Stimulated activated CD4-positive, alpha-beta T cell treated with anti-CD3 and anti-CD28 coated beads, Interleukin-4, amount 100 ng/mL, for 1 hour (primary cell): Measurements from ENCODE around the gene ABL1.
A peak's percentile ranks its signal among the peaks of the same experiment; 100 is the strongest.
"Not testable (repeated sequence)": the region's sequence is repeated elsewhere in the genome, so short reads cannot be mapped to it uniquely, and the experiment has no call there.

Experiments used
- DNase-seq: peaks from one replicate; pipeline ENCODE4 v3.0.0-alpha.2; 2020

Gene ABL1

DNA sequence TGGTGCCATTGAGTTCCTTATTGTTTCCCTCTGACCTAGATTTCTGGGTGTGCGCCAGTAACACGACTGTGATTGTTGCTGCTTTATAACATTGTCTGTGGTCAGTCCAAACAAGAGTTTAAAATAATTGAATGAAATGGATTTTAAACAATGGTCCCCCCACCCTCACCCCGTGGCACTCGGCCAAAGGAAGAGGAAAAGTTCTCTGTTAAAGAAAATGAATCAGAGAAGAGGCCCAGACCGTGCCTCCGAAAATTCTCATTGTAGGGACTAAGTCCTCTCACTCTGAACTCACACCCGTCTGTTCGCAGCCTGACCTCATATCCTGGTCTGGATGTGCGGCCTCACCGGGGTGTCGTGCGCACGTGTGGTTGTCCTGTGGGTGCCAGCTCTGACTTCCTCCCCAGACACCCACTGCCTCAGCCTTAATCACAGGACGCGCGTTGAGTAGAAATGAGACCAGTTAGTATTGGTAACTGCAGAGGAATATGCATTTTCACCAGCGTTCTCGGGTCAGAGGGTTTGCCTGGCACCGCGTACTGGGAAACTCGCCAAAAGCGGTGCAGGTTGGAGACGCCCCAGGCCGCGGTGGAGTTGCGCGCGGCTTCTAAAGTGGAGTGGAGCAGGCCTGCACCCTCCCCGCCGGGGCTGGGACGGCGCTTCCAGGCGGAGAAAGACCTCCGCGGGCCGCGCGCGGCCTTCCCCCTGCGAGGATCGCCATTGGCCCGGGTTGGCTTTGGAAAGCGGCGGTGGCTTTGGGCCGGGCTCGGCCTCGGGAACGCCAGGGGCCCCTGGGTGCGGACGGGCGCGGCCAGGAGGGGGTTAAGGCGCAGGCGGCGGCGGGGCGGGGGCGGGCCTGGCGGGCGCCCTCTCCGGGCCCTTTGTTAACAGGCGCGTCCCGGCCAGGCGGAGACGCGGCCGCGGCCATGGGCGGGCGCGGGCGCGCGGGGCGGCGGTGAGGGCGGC is at the start of gene ABL1:
TSS of gene ABL1 (plus strand) at position 884 of the 966 bp plus-strand sequence. CDS start 193 bp downstream, outside the sequence.
- peak; percentile 49 for DNase-seq

DNA sequence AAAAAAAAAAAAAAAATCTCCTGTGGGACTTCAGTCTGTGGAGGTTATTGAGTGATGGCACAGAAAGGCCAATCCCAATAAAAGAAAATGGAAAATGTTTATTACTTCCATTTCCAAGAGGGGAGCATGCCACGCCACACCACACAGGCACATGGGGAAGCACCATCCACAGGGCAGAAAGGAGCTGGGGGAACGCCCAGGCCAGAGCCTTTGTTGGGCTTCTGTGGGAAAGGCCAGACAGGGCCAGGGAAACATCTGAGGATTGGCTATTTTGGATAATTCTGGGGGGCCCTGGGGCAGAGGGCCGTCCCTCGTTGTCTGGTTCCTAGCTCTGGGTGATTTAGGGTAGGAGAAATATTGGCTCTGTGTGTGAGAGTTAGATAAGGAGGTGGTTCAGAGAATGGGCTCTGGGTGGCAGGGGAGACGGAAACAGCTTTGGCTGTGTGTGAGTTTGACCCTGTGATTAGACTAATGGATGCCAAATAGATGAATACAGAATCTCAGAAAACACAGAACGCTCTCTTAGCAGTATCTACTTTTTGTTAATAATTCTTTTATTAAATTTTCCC is 49.0 kb upstream of the ABL1 start:
- no peak for DNase-seq

DNA sequence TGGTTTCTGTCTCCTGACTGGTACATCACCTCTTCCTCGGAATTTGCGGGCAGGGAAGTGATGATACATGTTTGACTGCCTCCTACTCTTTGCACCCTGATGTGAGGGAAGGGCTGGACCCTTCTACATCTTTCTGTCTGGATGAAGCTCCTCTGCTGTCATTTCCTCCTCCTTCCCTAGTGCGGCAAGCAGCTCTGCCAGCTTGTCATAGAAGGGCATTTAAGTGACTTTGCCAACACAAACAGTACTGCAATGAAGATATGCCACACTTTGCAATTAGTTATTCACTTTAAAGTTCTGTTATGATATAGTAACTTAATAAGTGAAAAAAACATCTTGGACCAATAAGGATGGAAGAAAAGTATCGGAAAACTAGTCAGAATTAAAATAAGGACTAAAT is 48.5 kb upstream of the ABL1 start:
- DNase-seq: no peak

DNA sequence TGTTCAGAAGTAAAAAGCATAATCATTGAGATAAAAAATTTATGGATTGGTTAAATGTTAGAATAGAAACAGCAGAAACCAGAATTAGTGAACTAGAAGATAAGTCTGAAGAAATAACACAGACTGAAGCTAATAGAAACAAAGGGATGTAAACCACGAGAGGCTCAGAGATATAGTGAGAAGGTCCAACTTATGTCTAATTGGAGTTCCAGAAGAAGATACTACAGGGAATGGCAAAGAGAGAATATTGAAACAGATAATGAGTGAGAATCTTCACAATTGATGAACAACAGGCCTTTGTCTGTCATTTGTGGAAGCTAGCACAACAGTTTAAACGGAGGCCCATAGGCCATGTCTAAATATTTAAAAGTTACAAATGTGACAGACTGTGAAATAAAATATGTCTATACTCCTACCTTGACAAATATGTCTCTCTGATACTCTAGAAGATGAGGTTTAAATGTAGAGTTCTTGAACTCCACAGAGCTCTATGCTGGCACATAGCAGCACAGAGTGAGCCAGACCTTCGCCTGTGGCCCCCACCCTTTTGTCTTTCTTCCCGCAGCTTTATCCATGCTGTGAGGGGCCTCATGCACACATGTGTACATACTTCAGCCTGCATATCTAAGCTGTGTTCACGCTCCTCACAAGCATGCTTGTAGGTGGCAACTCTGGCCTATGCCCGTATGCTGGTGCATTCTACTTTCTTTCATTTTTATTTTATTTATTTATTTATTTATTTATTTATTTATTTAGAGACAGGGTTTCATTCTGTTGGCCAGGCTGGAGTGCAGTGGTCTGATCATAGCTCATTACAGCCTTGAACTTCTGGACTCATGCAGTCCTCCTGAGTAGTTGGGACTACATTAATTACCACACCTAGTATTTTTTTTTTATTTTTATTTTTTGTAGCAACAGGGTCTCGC is 45.0 kb upstream of the ABL1 start:
- DNase-seq: no peak

DNA sequence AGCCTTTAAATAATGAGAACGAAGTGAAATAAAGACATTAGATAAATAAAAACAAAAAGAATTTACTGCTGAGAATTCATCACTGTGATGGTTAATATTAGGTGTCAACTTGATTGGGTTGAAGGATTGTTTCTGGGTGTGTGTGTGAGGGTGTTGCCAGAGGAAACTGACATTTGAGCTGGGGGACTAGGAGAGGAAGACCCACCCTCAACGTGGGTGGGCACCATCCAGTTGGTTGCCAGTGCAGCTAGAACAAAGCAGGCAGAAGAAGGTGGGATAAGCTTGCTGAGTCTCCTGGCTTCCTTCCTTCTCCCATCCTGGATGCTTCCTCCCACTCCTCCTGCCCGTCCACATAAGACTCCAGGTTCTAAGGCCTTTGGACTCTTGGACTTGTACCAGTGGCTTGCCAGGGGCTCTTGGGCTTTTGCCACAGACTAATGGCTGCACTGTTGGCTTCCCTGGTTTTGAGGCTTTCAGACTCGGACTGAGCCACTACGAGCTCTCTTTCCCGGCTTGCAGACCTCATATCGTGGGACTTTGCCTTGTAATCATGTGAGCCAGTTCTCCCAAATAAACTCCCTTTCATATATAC is 43.7 kb upstream of the ABL1 start:
- no peak for DNase-seq

DNA sequence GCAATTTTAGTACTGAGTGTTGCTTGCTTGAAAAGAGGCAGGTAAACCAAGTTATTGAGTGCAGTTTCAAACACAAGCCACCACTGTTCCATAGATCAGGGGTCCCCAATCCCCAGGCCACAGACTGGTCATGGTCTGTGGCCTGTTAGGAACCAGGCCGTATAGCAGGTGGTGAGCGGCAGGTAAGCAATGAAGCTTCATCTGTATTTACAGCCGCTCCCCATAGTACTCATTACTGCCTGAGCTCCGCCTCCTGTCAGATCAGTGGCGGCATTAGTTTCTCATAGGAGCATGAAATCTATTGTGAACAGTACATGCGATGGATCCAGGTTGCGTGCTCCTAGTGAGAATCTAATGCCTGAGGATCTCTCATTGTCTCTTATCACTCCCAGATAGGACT is 41.5 kb upstream of the ABL1 start:
- no peak for DNase-seq

DNA sequence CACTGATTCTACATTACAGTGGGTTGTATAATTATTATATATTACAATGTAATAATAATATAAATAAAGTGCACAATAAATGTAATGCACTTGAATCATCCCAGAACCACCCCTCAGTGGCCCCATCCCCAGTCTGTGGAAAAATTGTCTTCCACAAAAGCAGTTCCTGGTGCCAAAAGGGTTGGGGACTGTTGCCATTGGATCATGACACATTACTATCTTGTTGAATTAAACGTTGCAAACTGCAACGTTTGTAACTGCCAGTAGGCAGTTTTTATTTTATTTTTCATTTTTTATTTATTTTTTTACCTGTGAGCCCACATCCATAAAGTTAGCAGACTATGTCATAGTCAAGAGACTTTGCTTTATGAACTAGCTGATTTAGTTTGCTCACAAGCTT is 41.0 kb upstream of the ABL1 start:
- not testable (repeated sequence) for DNase-seq

DNA sequence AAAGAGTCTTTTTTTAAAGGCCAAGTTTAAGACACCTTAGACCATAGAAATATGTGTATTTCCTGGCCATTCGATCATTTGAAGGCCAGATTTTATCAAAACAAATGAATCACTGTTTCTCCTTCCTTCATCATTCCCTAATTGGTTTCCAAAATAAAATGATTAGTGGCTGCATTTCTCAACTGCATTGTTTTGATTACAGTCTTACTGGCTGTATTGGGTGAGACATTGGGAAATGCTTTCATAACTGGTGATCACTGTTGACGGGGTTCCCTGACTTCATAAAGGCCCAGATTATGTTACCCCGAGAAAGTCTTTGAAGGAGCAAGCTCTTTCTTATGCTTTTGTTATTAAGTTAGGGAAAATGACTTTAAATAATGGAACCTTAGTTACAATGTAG is 40.6 kb upstream of the ABL1 start:
- not testable (repeated sequence) for DNase-seq

DNA sequence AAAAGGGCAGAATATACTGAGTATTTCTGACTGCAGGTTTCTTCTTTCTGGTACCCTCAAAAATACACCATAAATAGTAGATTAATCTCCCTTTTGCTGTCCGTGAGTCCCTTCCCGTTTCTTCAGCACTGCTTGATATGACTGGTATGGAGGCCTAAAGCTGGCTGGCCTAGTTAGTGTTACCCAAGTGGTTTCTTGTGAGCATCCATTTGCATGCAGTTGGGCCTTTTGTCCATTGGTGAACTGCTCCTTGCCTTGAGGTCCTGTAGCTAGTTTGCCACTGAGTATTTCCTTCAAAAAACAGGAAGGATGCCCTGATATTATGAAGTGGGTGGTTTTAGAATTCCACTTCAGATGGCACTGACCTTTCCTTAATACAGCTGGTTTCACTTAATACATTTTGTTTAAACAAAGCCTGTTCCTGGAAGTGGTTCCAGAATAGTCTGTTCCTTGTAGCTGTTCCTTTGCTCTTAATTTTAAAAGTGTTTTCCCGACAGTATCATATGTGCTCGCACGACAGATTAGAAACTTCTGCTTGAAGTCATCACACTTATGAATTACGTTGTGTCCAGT is 40.0 kb upstream of the ABL1 start:
- DNase-seq: no peak

DNA sequence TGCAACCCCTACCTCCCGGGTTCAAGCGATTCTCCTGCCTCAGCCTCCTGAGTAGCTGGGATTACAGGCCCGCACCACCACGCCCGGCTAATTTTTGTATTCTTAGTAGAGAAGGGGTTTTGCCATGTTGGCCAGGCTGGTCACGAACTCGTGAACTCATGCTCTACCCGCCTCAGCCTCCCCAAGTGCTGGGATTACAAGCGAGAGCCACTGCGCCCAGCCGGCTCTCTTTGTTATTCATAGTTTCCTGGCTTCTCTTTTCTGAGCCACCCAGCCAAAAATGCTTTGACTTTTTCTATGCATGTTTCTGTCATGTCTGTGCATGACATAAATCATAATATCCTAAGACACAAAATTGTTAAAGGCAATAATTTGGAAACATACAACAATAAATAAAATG is 31.9 kb upstream of the ABL1 start:
- not testable (repeated sequence) for DNase-seq

DNA sequence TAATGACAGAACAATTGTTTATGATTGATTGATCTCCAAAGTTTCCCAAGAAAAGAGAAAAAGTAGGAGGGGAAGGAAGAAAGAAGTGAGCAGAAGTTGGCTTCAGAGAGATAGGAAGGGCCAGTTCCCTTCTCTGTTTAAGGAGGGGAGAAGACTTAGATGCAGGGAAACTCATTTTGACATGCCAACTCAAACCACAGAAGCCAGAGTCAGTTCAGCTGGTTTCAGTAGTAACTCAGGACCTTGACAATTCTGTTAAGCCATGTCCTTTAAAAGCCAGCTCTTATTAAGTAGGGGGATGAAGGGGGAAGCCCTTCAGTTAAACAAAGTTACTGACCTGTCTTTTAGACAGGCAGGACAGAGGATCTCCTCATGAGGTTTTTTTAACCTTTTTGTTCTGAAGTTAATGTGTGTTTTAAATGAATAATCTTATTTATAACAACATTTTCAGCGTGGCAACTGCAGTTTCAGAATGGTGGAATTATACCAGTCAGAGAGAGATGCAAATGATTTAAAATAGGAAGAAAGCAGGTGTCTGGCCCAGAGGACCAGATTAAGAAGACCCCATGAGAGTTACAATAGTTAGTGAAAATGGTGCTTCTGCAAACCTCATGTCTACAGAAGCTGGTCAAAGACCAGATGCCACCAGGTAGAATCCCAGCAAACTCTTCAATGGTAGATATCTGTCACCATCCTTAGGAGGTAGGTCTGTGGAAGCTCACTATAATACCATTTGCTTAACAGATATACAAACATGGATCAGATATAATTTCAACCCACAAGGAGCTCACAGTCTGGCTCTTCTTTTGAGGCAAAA is 29.3 kb upstream of the ABL1 start:
- DNase-seq: no peak

DNA sequence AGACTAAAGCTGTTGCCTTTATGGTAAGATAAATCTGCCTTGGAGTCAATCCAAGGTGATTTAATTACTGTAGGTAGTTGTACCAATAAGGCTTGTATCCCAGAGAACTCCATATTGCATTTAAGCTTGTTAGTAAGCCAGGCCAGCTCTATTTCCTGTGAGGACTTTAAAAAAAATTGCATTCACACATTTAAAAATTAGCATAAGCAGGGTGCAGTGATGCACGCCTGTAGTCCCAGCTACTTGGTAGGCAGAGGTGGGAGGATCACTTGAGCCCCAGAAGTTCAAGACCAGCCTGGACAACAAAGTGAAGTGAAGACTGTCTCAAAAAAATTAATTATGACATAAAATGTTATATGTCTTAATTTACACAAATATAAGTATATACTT is 28.7 kb upstream of the ABL1 start:
- no peak for DNase-seq

DNA sequence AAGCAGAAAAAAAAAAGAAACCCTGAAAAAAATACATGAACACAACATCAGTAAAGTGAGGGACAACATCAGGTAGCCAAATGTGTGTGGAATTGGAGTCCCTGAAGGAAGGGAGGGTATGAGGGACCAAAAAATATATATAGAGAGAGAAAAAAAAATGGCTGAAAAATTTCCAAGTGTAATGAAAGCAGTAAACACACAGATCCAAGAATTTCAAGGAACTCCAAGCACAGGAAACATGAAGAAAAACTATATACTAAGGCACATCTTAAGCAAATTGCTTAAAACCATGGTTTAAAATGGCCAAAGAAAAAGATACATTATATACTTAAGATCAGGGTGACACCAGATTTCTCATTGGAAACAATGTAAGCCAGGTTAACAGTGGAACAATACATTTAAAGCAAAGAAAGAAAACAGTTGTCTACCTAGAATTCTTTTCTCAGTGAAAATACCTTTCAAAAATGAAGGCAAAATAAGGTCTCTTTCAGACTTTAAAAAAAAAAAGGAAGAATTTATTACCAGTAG is 24.4 kb upstream of the ABL1 start:
- DNase-seq: no peak

DNA sequence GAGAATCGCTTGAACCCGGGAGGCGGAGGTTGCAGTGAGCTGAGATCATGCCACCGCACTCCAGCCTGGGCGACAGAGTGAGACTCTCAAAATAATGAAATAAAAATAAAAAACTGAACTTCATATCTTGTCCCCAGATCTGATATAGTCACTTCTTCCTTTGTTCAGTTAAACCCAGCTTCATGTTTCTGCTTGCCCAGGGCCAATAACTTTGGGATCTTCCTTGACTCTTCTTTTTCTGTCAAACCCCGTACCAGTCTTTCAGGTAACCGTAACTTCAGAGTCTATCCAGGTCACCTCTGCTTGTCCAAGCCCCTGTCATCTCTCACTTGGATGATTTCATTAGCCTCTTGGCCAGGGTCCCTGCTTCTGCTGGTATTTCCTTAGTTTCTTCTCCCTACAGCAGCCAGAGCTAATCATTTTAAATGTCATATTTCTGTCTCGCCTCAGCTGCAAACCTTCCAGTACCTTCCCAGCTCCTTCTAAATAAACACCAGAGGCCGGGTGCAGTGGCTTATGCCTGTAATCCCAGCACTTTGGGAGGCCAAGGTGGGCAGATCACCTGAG is 19.7 kb upstream of the ABL1 start:
- DNase-seq: no peak

DNA sequence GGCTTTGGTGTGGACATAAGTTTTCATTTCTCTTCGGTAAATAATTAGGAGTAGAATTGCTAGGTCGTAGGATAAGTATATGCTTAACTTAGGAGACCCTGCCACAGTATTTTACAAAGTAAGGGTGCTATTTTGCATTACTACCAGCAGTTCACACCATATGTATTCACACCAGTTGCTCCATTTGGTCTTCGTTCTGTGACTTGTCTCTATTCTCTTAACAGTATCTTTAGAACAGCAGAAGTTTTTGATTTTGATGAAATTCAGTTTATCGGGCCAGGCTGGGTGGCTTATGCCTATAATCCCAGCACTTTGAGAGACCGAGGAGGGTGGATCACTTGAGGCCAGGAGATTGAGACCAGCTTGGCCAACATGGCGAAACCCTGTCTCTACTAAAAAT is 17.1 kb upstream of the ABL1 start:
- no peak for DNase-seq

DNA sequence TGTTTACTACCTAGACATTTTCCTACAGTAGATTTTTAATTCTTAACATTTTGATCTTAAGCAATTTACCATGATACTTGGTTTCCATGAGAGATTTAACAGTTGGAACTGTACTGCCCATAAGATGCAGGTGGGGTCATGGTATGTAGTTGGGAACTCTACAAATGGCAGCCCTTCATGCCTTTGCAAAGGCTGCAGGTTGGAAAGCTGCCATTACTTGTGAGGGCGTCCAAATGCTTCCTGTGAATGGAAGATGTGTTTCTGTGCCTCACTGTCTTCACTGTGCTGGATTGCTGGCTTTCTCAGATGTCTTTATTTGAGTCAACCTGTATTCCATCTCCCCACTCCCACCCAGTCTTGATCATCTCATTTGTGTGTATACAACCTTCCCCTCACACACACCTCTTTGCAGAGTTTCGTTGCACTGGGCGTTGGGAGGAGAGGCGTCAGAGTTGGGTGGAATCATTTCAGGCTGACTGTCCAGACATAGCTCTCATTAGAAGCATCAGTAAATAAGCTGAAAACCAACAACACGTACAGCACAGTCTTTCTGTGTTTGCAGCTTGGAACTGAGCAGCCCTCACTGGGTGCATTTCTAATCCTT is 14.8 kb upstream of the ABL1 start:
- no peak for DNase-seq

DNA sequence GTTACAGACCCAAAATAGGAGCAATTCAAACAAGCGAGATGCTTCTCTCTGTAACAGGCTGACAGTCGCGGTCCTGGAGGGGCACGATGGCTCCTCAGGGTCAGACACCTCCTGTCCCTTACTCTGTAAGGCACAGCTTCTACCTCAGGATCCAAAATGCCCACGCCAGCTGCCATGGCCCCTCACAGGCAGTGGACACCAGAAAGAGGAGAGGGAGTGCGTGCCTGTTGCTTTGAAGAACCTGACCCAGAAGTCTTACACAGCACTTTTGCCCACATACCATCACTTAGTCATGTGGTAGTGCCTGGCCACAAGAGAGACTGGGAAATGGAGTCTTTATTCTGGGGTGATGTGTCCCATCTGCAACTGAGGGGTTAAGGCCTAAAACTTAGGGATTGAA is 11.6 kb upstream of the ABL1 start:
- DNase-seq: no peak

DNA sequence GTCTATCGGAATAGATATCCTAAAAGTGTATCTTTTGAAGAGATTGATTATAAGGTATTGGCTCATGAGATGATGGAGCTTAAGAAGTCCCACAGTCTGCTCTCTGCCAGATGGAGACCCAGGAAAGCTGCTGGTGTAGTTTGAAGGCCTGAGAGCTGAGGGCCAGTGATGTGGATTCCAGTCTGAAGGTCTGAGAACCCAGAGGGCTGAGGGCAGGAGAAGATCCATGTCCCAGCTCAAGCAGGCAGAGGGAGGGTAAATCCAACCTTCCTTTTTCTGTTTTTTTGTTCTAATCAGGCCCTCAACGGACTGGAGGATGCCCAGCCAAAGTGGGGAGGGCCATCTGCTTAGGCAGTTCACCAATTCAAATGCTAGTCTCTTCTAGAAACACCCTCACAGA is 11.0 kb upstream of the ABL1 start:
- DNase-seq: no peak

DNA sequence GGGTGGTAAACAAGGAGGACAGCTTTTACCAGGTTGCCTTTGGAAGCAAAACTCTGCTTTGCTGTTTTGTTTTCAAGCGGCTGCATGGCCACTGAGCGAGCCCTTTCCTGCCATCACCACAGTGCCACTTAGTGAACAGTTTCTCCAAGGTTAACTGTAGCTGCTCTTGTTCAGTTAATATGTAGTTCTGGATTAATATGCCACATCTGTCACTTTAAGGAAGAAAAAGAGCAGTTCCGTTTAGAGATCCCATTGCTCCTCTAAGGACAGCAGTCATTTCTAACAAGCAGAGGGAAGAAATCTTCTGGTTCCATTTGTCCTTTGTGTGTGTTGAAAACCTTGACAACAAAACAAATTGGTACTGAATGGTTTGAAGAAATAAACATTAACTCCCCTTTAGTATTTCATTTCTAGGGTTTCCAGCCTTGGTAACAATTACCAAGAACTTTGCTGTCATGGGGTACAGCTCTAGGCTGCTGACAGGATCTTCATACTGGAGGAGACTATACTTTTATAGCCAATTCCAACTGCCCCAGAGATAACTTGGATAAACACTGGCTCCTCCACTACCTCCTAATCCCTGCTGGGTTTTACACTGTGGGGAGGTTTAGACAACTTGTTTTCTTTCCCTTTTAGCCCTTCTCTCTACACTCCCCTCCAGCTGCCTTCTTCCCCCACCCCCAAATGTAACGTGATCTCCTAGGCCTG is 10.3 kb upstream of the ABL1 start:
- no peak for DNase-seq

DNA sequence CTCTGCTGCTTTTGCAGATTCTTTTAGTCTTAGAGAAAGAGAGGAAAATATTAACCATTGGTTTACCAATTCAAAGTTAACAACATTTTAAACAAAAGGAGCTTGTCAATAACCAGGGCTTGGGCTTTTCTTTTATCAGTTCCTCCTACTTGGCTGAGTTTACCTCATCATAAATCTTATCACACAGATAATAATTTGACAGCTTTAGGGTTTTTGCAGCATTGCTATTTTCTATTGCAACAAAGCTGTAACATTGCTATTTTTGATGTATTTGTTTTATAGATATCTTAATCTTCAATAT is 9.8 kb upstream of the ABL1 start:
- DNase-seq: no peak
